K562 (cell line): ENCODE data around the gene MCCC1. TPM values are rescaled to one million over a fixed set of nuclear protein-coding genes. Genes with fewer than 3 reads are reported as not detected.

Experiments used
- CREB1 ChIP-seq, 2 experiments: sonication (generic) in 1 of 2; formaldehyde crosslinking in 1 of 2; IDR thresholded peaks; 2 replicates each; pipeline versions ENCODE4 v1.6.1 to v1.8.0; 2012 to 2022; ENCODE audit warnings: inconsistent platforms in 1 of 2, mild to moderate bottlenecking in 1 of 2, missing genetic modification reagents in 1 of 2, moderate library complexity in 1 of 2
- E2F6 ChIP-seq, 2 experiments: IDR thresholded peaks; 2 replicates each; pipeline ENCODE4 v1.6.1; 2011; ENCODE audit warnings: borderline replicate concordance in 1 of 2, control low read depth in 1 of 2, low read depth in 1 of 2, low read length in 1 of 2, mild to moderate bottlenecking in 1 of 2, mixed read lengths in 1 of 2, moderate library complexity in 1 of 2; ENCODE audit not compliant: insufficient read depth in 1 of 2, insufficient read length in 1 of 2, poor library complexity in 1 of 2, severe bottlenecking in 1 of 2; ENCODE audit errors: extremely low read depth in 1 of 2
- FIP1L1 ChIP-seq: fragments of 200-400 bp; formaldehyde crosslinking; IDR thresholded peaks from 2 replicates; pipeline ENCODE4 v1.6.1; 2018; ENCODE audit warnings: mild to moderate bottlenecking, low read depth, low read length; ENCODE audit not compliant: poor library complexity, severe bottlenecking
- HINFP ChIP-seq: fragments of 450-650 bp; conservative IDR thresholded peaks from 2 replicates; pipeline ENCODE4 v1.6.1; 2016; ENCODE audit warnings: missing genetic modification characterization, low read depth, mild to moderate bottlenecking, control low read depth, missing compliant biosample characterization
- ILF3 ChIP-seq: fragments of 450-650 bp; IDR thresholded peaks from 2 replicates; pipeline ENCODE4 v1.6.1; 2018; ENCODE audit warnings: antibody characterized with exemption, mild to moderate bottlenecking, moderate library complexity, borderline replicate concordance
- NR2C2 ChIP-seq, 2 experiments: fragments of 200-800 bp in 1 of 2; sonication (Bioruptor generic) in 1 of 2; sonication (generic) in 1 of 2; formaldehyde crosslinking in 1 of 2; IDR thresholded peaks; 2 replicates each; pipeline versions ENCODE4 v1.6.1 to v1.8.0; 2016 to 2022; ENCODE audit warnings: mild to moderate bottlenecking in 1 of 2, missing compliant biosample characterization in 1 of 2, missing genetic modification characterization in 1 of 2, missing genetic modification reagents in 1 of 2
- RBBP5 ChIP-seq: fragments of 200-600 bp; sonication (generic); IDR thresholded peaks from 2 replicates; pipeline ENCODE4 v1.6.1; 2012; ENCODE audit warnings: borderline replicate concordance, mild to moderate bottlenecking, low read length, control low read depth, inconsistent platforms; ENCODE audit not compliant: insufficient read depth, poor library complexity, severe bottlenecking
- RBFOX2 ChIP-seq: fragments of 200-400 bp; formaldehyde crosslinking; IDR thresholded peaks from 2 replicates; pipeline ENCODE4 v1.6.1; 2017; ENCODE audit warnings: low read depth, mild to moderate bottlenecking, low read length, moderate library complexity
- RBM15 ChIP-seq: fragments of 200-400 bp; formaldehyde crosslinking; IDR thresholded peaks from 2 replicates; pipeline ENCODE4 v1.6.1; 2018; ENCODE audit warnings: mild to moderate bottlenecking, low read length, moderate library complexity; ENCODE audit not compliant: insufficient read depth
- TAF1 ChIP-seq: IDR thresholded peaks from 2 replicates; pipeline ENCODE4 v1.6.1; 2011; ENCODE audit warnings: mild to moderate bottlenecking, low read length, moderate library complexity; ENCODE audit not compliant: insufficient read depth, control insufficient read depth, severe bottlenecking; ENCODE audit errors: extremely low read depth
- TFAP4 ChIP-seq: sonication (generic); formaldehyde crosslinking; IDR thresholded peaks from 2 replicates; pipeline ENCODE4 v1.8.0; 2022; ENCODE audit warnings: missing genetic modification reagents, mild to moderate bottlenecking, moderate library complexity, borderline replicate concordance
- UBTF ChIP-seq, 2 experiments: IDR thresholded peaks; 2 replicates each; pipeline ENCODE4 v1.6.1; 2012; ENCODE audit warnings: improper control_type of control experiment in 2 of 2, low read depth in 2 of 2, low read length in 2 of 2, borderline replicate concordance in 1 of 2
- ZNF395 ChIP-seq: fragments of 200-800 bp; sonication (Bioruptor generic); IDR thresholded peaks from 2 replicates; pipeline ENCODE4 v1.6.1; 2017; ENCODE audit warnings: missing genetic modification characterization, missing compliant biosample characterization
- ZNF551 ChIP-seq: fragments of 250-450 bp; sonication (Bioruptor Pico); IDR thresholded peaks from 2 replicates; pipeline ENCODE4 v1.5.0; 2021; ENCODE audit warnings: mild to moderate bottlenecking, moderate library complexity
- ZSCAN29 ChIP-seq: fragments of 450-650 bp; IDR thresholded peaks from 2 replicates; pipeline ENCODE4 v1.6.1; 2017
- polyA plus RNA-seq, 8 experiments: library from polyadenylated mRNA; depleted of rRNA in 4 of 8; stranded (reverse) in 5 of 8; unstranded in 3 of 8; fragments of >200 nt; fragmentation: Nextera tagmentation in 2 of 8; fragmentation: Illumina TruSeq in 1 of 8; extraction: Ambion mirVana in 2 of 8; extraction: Trizol in 1 of 8; gene quantifications; 2 replicates each; pipeline versions ENCODE4 v1.2.1 to v1.2.3, GENCODE V29; 2011 to 2014; ENCODE audit warnings: inconsistent platforms in 1 of 8, missing spikeins in 1 of 8
- total RNA-seq, 7 experiments: library from RNA; depleted of rRNA in 6 of 7; stranded (reverse); fragments of >200 nt in 6 of 7; fragmentation: Illumina TruSeq in 2 of 7; extraction: Trizol in 2 of 7; gene quantifications; 2 replicates each; pipeline versions ENCODE4 v1.2.1 to v1.2.3, GENCODE V29; 2011 to 2021; ENCODE audit warnings: low replicate concordance in 1 of 7

The MCCC1 gene
- total and polyA plus RNA-seq, 9 of the 15 experiments (the other 6 are each of a cell fraction or from before 2014, with no cell fraction given) = 13.7 to 26.9 (median 23.0) TPM

GRCh38 chr3:182980204-182981037 lies 118.9 kb downstream of the MCCC1 start, which contains the start of gene DCUN1D1 (continued):
- TF ChIP-seq UBTF (IDR thresholded peaks at IDR 0.05; ENCODE audit: borderline replicate concordance in 1 of 2, low read depth in 2 of 2, low read length in 2 of 2) (peak; percentile 98), TFAP4 (CRISPR knock-in tag) (no peak), NR2C2 (CRISPR knock-in tag; IDR thresholded peaks at IDR 0.05) (no peak), NR2C2 (tag; IDR thresholded peaks at IDR 0.05) (no peak), ZNF395 (CRISPR knock-in tag) (0 out of 2 replicates have a peak, but pooled peaks have one; percentile 30), TAF1 (peak; percentile 88), ZSCAN29 (peak; percentile 99), RBFOX2 (peak; percentile 85), CREB1 (IDR thresholded peaks at IDR 0.05) (no peak), CREB1 (CRISPR knock-in tag; IDR thresholded peaks at IDR 0.05) (peak; percentile 15; the same call in 1 of the 2 replicates), RBBP5 (peak; percentile 53), FIP1L1 (no peak), E2F6 (IDR thresholded peaks at IDR 0.05; ENCODE audit: borderline replicate concordance in 1 of 2, extremely low read depth in 1 of 2, insufficient read depth in 1 of 2, insufficient read length in 1 of 2, low read depth in 1 of 2, low read length in 1 of 2, poor library complexity in 1 of 2, severe bottlenecking in 1 of 2) (peak in 1 of 2 experiments; percentile 53), ILF3 (no peak), HINFP (tag) (no peak), RBM15 (no peak), ZNF551 (no peak)
